HG02840 (cell line): ENCODE measurements around the gene NPC1.
"Not testable (repeated sequence)": the region's sequence is repeated elsewhere in the genome, so short reads cannot be mapped to it uniquely, and the experiment has no call there.

Source experiments
- ATAC-seq: cut with Tn5 transposase; IDR thresholded peaks from one replicate; pipeline ENCODE4 v1.9.1; 2021; ENCODE audit warnings: mild to moderate bottlenecking, moderate library complexity, moderate number of reproducible peaks; ENCODE audit not compliant: unreplicated experiment, low FRiP score

Gene NPC1

GRCh38 chr18:23578067-23578701 is 8.1 kb downstream of the NPC1 start:
- ATAC-seq, result no peak

DNA sequence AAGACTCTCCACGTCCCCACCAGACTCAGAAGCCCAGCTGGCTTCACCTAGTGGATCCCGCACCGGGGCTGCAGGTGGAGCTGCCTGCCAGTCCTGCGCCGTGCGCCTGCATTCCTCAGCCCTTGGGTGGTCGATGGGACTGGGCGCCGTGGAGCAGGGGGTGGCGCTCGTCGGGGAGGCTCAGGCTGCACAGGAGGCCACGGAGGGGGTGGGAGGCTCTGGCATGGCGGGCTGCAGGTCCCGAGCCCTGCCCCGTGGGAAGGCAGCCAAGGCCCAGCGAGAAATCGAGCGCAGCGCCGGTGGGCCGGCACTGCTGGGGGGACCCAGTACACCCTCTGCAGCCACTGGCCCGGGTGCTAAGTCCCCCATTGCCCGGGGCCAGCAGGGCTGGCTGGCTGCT is 8.8 kb downstream of the NPC1 start:
- not testable (repeated sequence) for ATAC-seq

GRCh38 chr18:23575309-23575651 is 11.0 kb downstream of the NPC1 start:
- no peak for ATAC-seq

DNA sequence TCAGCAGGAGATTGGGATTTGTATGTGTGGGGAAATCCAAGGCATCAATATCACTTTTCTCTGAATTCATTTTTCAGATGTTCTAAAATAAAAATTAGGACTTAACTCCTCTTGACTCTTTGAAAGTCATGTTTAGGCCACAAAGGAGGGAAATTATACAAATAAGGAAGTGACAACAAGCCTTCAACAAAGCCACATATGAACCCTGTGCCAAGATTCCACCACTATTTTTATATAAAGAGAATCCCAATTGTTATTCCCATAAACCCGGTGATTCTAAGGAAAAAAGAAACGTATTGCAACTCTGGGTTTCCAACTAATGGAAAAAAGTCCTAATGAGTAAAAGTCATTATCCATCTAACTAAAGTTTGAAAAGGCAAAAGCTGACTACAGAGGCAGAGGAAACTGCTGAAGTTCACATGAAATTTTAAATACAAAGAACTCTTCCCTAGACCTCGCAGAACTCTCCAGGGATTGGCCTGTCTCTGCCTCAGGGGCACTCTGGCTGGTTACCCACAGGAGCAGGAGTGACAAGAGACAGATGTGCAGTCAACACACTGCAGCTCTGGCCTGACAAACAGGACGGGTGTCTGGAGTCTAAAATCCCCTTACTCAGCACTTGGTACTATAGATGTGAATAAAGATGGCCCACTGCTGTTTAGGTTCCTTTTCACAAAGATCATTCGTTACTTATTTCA is 11.5 kb downstream of the NPC1 start:
- ATAC-seq, result no peak

DNA sequence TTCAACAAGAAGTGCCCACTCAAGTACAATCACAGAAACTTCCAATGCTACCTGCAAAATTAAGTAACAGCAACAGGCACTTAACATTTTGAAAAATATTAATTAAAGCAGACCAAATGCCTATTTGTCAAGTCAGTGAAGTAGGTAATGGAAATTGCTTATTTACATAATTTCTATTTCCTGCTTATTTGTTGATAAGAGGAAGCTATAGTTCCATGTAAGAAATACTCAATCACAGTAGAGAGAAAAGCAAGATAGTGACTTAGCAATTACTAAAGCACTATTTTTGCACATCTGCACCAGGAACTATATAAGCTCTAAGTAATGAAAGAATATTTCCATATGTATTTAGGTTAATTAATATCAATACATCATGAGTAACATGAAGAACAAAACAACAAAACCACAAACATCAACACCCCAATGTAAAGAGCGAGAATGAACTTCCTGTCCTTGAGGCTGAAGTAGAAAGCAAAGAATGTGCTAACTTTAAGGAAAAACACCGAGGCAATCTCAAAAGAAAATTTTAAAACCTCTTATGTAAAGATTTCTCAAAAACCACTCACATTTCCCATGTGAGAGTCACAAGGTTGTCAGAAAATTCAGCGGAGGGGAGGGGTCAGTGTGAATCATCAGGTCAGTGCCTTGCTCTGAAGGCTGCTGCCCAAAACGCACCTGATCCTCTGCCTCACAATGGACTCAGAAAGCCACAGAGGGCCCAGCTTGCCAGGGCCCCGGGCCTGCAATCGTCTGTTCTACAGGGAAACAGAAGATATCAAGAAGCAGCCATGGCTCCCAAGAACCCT is 12.5 kb downstream of the NPC1 start:
- ATAC-seq, result no peak

GRCh38 chr18:23573020-23573419 is 13.3 kb downstream of the NPC1 start:
- no peak for ATAC-seq

DNA sequence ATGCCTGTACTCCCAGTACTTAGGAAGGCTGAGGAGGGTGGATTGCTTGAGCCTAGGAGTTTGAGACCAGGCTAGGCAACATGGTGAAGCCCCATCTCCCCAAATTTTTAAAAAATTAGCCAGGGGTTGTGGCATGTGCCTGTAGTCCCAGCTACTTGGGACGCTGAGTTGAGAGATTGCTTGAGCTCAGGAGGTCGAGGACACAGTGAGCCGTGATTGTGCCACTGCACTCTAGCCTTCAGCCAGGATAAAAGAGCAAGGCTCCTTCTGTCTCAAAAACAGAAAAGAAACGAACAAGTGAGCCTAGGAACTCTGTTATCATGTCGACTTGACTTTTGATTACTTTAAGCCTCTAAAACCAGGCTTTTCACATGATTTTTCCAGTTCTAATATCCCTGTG is 13.7 kb downstream of the NPC1 start:
- ATAC-seq, result no peak

DNA sequence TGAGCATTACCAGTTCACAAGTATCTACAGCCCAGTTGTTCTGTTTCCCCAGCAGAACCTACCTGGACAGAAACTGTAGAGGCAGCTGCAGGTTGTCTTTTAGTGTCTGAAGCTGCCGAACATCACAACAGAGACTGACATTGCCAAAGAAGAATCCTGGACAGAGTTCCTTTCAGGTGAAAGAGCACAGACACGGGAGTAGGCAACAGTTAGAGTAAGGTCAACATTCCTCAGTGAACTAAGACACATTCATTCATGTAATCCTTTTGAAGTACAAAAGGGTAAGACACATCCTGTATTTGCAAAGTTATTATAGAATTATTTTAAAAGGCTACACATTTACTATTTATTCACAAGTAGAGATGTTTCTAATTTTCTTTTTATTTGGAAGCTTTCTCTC is 14.3 kb downstream of the NPC1 start:
- ATAC-seq, result no peak

GRCh38 chr18:23570912-23571504 is 15.3 kb downstream of the NPC1 start:
- ATAC-seq, result no peak

DNA sequence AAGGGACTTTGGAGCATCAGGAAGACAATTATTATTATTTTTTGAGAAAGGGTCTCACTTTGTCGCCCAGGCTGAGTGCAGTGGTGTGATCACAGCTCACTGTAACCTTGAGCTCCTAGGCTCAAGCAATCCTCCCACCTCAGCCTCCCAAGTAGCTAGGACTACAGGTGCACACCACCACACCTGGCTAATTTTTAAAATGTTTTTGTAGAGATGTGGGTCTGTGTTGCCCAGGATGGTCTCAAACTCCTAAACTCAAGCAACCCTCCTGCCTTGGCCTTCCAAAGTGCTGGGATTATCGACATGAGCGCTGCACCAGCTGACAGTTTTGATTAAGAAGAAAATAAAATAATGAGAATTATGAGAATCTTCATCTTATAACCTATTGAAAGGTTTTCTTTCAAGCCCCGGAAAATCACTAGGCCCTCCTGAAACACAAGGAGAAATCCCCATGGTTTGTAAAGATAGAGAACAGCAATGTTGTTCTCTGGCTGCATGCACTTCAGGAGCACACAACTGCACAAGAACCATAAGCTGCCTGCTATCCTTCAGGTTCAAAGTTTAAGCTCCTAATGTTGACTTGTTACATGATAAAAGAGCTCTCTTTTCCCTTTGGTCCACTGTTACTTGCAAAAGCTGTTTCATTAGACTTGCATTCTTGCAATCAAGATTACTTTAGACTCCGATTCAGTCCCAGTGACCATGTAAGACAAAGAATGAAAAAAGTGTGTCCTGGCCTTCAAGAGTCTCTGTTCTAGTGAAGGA is 16.8 kb downstream of the NPC1 start:
- ATAC-seq, result no peak

DNA sequence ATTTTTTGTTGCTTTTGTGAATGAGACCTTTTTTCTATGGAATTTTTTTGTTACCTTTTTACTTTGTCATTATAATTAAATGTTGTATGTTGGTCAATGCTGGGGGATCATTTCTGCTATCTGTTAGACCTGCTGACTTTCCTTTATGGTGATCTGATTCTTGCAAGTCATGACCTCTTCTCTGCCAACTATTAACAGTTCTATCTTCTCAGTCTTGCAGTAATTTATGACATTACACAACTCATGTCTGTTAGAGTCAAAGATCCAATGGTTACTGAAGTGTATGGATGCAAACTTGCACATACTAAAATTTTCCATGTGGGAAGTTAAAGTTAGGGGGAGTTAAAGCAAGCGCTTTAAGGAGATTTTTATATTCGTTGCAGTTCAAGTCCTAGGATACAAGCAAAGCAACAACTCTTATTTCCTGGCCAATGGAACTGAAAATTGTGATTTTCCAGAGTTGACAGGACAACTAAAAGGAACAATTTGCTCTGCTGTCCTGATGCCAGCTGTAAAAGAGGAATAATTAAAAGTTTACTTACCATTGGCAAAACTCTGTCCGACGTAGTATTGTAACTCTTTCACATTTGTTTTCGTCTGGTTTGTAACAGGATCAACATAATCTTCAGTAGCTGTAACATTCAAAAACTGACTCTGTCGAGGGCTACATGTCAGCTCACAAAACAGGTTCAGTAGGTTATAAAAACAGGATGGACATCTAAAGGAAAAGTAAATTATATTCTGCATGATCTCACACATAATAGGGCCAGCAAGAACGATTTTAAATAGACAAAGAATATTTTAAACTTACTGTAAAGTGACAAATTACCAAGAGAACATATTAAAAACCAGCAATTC is 17.8 kb downstream of the NPC1 start:
- no peak for ATAC-seq

GRCh38 chr18:23567671-23568070 is 18.6 kb downstream of the NPC1 start:
- no peak for ATAC-seq

GRCh38 chr18:23565916-23566547 is 20.3 kb downstream of the NPC1 start:
- no peak for ATAC-seq

DNA sequence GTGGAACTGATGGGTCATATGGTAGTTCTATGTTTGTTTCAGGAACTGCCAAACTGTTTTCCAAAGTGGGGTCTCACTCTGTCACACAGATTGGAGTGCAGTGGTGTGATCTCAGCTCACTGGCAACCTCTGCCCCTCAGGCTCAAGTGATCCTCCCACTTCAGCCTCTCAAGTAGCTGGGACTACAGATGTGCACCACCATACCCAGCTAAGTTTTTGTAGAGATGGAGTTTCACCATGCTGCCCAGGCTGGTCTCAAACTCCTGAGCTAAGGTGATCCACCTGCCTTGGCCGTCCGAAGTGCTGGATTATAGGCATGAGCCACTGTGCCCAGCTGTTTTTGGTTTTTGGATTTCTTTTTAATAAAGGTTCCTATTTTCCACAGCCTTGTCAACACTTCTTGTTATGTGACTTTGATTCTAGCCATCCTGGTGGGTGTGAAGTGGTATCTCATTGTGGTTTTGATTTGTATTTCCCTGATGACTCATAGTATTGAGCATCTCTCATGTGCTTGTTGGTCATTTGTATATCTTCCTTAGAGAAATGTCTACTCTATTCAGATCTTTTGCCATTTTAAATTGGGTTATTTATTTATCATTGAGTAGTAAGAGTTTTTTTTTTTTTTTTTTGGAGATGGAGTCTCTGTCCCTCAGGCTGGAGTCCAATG is 22.8 kb downstream of the NPC1 start:
- ATAC-seq, result no peak

DNA sequence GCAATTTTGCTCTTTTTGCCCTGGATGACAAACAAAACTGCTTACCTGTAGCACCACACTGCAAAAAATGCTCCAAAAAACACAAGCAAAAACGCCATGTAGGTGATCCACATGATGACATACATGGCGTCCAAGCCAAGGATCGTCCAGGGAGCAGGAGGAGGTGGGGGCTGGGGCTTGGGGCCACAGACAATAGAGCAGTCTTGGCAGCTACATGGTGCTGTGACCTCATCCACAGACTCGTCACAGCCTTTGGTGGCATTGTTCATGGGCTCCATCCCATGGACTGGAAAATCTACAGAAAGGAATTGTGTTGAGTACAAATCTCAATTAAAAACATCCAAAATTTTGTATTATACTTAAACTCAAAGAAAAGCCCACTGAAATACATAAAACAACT is 26.1 kb downstream of the NPC1 start:
- no peak for ATAC-seq

DNA sequence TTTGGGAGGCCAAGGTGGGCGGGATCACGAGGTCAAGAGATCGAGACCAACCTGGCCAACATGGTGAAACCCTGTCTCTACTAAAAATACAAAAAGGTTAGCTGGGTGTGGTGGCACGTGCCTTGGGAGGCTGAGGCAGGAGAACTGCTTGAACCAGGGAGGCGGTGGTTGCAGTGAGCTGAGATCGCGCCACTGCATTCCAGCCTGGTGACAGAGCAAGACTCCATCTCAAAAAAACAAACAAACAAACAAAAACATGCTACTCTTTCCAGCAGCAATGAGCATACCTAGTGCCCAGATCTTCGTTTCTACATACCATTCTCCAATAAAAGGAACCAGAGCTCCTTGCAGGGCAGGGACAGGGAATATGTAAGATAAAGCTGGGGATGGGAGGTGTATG is 28.8 kb downstream of the NPC1 start:
- ATAC-seq, result not testable (repeated sequence)

DNA sequence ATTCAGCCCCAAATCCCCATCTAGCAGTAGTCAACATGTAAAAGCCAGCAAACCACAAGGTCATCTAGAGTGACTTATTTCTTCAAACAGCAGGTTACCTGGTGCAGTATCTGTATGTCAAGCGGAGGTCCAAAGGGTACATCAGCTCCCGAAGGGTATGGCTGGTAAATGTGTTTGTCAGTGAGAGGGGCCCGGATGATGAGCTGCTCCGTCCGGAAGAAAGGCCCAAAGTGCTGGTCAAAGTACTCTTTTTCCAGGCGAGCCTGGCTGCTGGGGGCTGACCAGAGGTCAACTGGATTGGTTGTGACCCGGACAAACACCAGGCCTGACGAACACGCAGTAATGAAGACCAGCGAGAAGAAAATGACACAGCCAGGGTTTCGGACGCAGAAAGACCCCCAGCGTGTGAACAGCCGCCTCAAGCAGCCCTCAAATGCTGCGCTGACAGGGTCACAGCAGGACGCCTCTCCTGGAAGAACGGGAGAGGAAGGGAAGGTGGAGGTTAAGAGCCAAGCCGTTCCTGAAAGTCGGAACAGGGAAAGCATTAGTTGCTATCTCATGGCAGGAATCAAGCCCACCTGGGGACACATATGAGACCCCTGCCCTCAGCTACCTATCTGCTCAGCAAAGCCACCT is 30.0 kb downstream of the NPC1 start:
- no peak for ATAC-seq

GRCh38 chr18:23553887-23554286 is 32.4 kb downstream of the NPC1 start:
- ATAC-seq, result no peak
